ENCODE data around the gene CYP4B1. TPM values are rescaled to one million over a fixed set of nuclear protein-coding genes. Genes with fewer than 3 reads are reported as not detected.
"Not testable (repeated sequence)": the region's sequence is repeated elsewhere in the genome, so short reads cannot be mapped to it uniquely, and the experiment has no call there.

CYP4B1 gene
- total RNA-seq, 2 donors from 2014 or later, result not detected

GRCh38 chr1:46823151-46823550, 24.3 kb downstream of the CYP4B1 start:
- Mint-ChIP-seq H3K9me3 (no peaks in the 10 kb centered on the region), H3K27ac (no peak overlapping the region), H3K36me3 (no peaks in the 10 kb centered on the region)
- DNase-seq (ENCODE audit: low spot score in 2 of 2) (no peak), ATAC-seq (no peak)

- not testable (repeated sequence) for ATAC-seq; H3K9me3 Mint-ChIP-seq; DNase-seq (ENCODE audit: low spot score in 2 of 2); H3K27ac Mint-ChIP-seq; H3K36me3 Mint-ChIP-seq
Observed at GRCh38 chr1:46826892-46827291, 28.0 kb downstream of the CYP4B1 start.

- no peak for ATAC-seq
- Mint-ChIP-seq H3K27ac (no peak overlapping the region), H3K36me3 (no peaks in the 10 kb centered on the region), H3K9me3 (no peaks in the 10 kb centered on the region)
- DNase-seq (ENCODE audit: low spot score in 2 of 2), result no peak
Observed at GRCh38 chr1:46830665-46831322, 31.9 kb downstream of the CYP4B1 start.

GRCh38 chr1:46835469-46835868, 36.6 kb downstream of the CYP4B1 start:
- not testable (repeated sequence) for ATAC-seq; H3K9me3 Mint-ChIP-seq; DNase-seq (ENCODE audit: low spot score in 2 of 2); H3K36me3 Mint-ChIP-seq; H3K27ac Mint-ChIP-seq

- H3K36me3 Mint-ChIP-seq; H3K27ac Mint-ChIP-seq; ATAC-seq; H3K9me3 Mint-ChIP-seq; DNase-seq (ENCODE audit: low spot score in 2 of 2): not testable (repeated sequence)
Observed at GRCh38 chr1:46846386-46846785, 47.5 kb downstream of the CYP4B1 start.

GRCh38 chr1:46857660-46858065, 58.8 kb downstream of the CYP4B1 start:
- not testable (repeated sequence) for DNase-seq (ENCODE audit: low spot score in 2 of 2); H3K9me3 Mint-ChIP-seq; H3K36me3 Mint-ChIP-seq; H3K27ac Mint-ChIP-seq
- ATAC-seq, result peak in 1 of 2 donors; percentile 14

GRCh38 chr1:46862348-46862747, 63.5 kb downstream of the CYP4B1 start:
- Mint-ChIP-seq H3K27ac (no peak overlapping the region), H3K36me3 (peaks cover 10 to 15% of the 10 kb centered on the region in 2 donors), H3K9me3 (peaks cover 11 to 23% of the 10 kb centered on the region in 2 donors)
- no peak for DNase-seq (ENCODE audit: low spot score in 2 of 2)
- no peak for ATAC-seq

Other genes with a start within 250 kb of the CYP4B1 start
- not detected for gene KNCN, start 247.4 kb upstream of the CYP4B1 start, total RNA-seq
- gene MKNK1, start 194.8 kb upstream of the CYP4B1 start, total RNA-seq, result 10 to 100 TPM; 37.3 to 48.7 TPM
- gene MOB3C, start 182.2 kb upstream of the CYP4B1 start, total RNA-seq, result 10 to 100 TPM; 11.1 to 12.8 TPM
- 10 to 100 TPM; 36.2 to 50.2 TPM for gene ATPAF1, start 130.7 kb upstream of the CYP4B1 start, total RNA-seq
- gene TEX38, start 127.2 kb upstream of the CYP4B1 start, total RNA-seq, result under 1 TPM in 1 of 2 donors, not detected in 1; 0.55 TPM
- 10 to 100 TPM; 41.4 to 45.1 TPM for gene EFCAB14, start 79.9 kb upstream of the CYP4B1 start, total RNA-seq
- gene CYP4A11, start 142.4 kb downstream of the CYP4B1 start, total RNA-seq, result not detected
- gene CYP4X1, start 224.6 kb downstream of the CYP4B1 start, total RNA-seq, result not detected

Data from activated naive CD4-positive, alpha-beta T cell treated with anti-CD3 and anti-CD28 coated beads, Interleukin-2, amount 50 U/mL, for 72 hours (primary cell).